HepG2 (cell line): ENCODE measurements around the gene COL2A1. TPM values are rescaled to one million over a fixed set of nuclear protein-coding genes. Genes with fewer than 3 reads are reported as not detected.
A peak's percentile ranks its signal among the peaks of the same experiment; 100 is the strongest.

Experiments used
- ATF6 ChIP-seq: sonication (generic); formaldehyde crosslinking; conservative IDR thresholded peaks from 2 replicates; pipeline ENCODE4 v1.4.0; 2020; ENCODE audit warnings: missing genetic modification reagents
- HMGA1 ChIP-seq: sonication (generic); formaldehyde crosslinking; conservative IDR thresholded peaks from 2 replicates; pipeline ENCODE4 v1.4.0; 2020; ENCODE audit warnings: missing genetic modification reagents
- KDM6A ChIP-seq: IDR thresholded peaks from 2 replicates; pipeline ENCODE4 v1.6.1; 2016; ENCODE audit warnings: low read depth
- MTERF4 ChIP-seq: sonication (generic); formaldehyde crosslinking; IDR thresholded peaks from 2 replicates; pipeline ENCODE4 v1.8.0; 2023; ENCODE audit warnings: mild to moderate bottlenecking, missing genetic modification reagents
- NONO ChIP-seq, 2 experiments: fragments of 450-650 bp in 1 of 2; sonication (generic) in 1 of 2; formaldehyde crosslinking in 1 of 2; IDR thresholded peaks in 1 of 2; conservative IDR thresholded peaks in 1 of 2; 2 replicates each; pipeline versions ENCODE4 v1.6.1 to v1.8.0; 2017 to 2022; ENCODE audit warnings: mild to moderate bottlenecking in 1 of 2, missing genetic modification reagents in 1 of 2, moderate library complexity in 1 of 2
- TRIM22 ChIP-seq: fragments of 450-650 bp; IDR thresholded peaks from 2 replicates; pipeline ENCODE4 v1.6.1; 2017
- ZNF234 ChIP-seq: sonication (generic); formaldehyde crosslinking; conservative IDR thresholded peaks from 2 replicates; pipeline ENCODE4 v1.5.1; 2020; ENCODE audit warnings: mild to moderate bottlenecking, missing genetic modification reagents
- ZNF280D ChIP-seq: sonication (generic); formaldehyde crosslinking; IDR thresholded peaks from 2 replicates; pipeline ENCODE4 v1.5.1; 2020; ENCODE audit warnings: mild to moderate bottlenecking, missing genetic modification reagents
- ZNF318 ChIP-seq: sonication (generic); formaldehyde crosslinking; IDR thresholded peaks from 2 replicates; pipeline ENCODE4 v1.4.0; 2020; ENCODE audit warnings: mild to moderate bottlenecking, missing genetic modification reagents
- polyA plus RNA-seq, 8 experiments: library from polyadenylated mRNA; depleted of rRNA in 3 of 8; stranded (reverse) in 7 of 8; unstranded in 1 of 8; fragments of >200 nt; fragmentation: Illumina TruSeq in 4 of 8; extraction: Trizol in 4 of 8; gene quantifications; 2 replicates each; pipeline versions ENCODE4 v1.2.1 to v1.2.3, GENCODE V29; 2011 to 2016; ENCODE audit warnings: low read depth in 4 of 8, missing spikeins in 1 of 8, mixed read lengths in 1 of 8; ENCODE audit not compliant: insufficient read depth in 1 of 8
- total RNA-seq, 5 experiments: library from RNA; depleted of rRNA; stranded (reverse); fragments of >200 nt; fragmentation: Illumina TruSeq; extraction: Trizol; gene quantifications; 2 replicates each; pipeline ENCODE4 v1.2.3, GENCODE V29; 2016; ENCODE audit warnings: low read depth in 1 of 5

The COL2A1 gene
- total and polyA plus RNA-seq, 2 of the 13 experiments (the other 11 are each of a cell fraction or from before 2014, with no cell fraction given): 7.4 to 38.3 TPM

GRCh38 chr12:48004053-48004941 lies at the start of gene COL2A1 (continued):
- TF ChIP-seq ATF6 (CRISPR knock-in tag) (no peak), HMGA1 (no peak), NONO (IDR thresholded peaks at IDR 0.05) (no peak), NONO (CRISPR knock-in tag; conservative IDR thresholded peaks at IDR 0.05) (0 out of 2 replicates have a peak, but pooled peaks have one; percentile 28), ZNF280D (CRISPR knock-in tag) (no peak), MTERF4 (CRISPR knock-in tag) (0 out of 2 replicates have a peak, but pooled peaks have one; percentile 45), ZNF234 (CRISPR knock-in tag) (no peak), TRIM22 (no peak), KDM6A (CRISPR knock-in tag) (no peak), ZNF318 (CRISPR knock-in tag) (no peak)
